ENCODE measurements around the gene SAV1. TPM values are rescaled to one million over a fixed set of nuclear protein-coding genes. Genes with fewer than 3 reads are reported as not detected.
"Not testable (repeated sequence)": the region's sequence is repeated elsewhere in the genome, so short reads cannot be mapped to it uniquely, and the experiment has no call there.

Gene SAV1
- total RNA-seq, 2 experiments from 2014 or later: 6.7 to 7.2 TPM

DNA sequence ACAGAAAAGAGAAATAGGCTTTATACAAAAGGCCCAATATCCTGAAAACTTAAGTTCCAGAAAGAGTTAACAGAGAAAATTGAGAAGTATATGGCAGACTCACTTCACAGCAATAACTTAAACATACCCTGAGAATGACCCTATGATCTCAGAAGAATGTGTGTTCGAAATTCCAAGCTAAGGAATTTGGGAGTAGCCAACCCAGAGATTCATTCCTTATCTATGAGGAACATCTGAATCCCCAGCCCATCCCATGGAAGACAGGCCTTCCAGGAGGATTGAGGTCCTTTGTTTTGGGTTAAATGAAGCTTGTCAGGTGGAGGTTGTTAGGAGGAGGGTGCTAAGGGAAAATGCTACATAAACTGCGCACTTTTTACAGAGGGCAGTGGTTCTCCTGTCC, 7.5 kb upstream of the SAV1 start:
- H3K4me1 Mint-ChIP-seq: peaks cover 5% of the 10 kb centered on the region
- H3K9me3 Mint-ChIP-seq: no peaks in the 10 kb centered on the region
- H3K4me3 Mint-ChIP-seq: no peak overlapping the region
- H3K36me3 Mint-ChIP-seq: no peaks in the 10 kb centered on the region
- no peak for ATAC-seq (ENCODE audit: low read depth)
- POLR2A ChIA-PET: no interaction called here
- DNase-seq: no peak
- H3K27me3 Mint-ChIP-seq: peaks cover 4% of the 10 kb centered on the region
- H3K27ac Mint-ChIP-seq: no peak overlapping the region

DNA sequence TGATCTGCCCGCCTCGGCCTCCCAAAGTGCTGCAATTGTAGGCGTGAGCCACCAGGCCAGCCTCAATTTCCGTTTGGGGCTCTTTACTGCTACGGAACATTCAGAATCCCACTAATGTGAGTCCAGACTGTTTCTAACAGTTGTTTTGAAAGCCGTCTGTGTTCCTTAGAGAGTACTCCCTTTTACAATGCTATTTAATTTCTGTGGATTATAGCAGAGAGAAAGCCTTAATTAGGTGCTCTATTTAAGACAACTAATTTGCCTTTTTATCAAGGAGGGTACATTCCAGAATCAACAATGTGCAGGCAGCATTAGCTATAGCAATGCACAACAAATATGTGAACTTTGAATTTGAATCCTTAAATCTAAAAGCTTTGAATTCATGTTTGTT, 2.8 kb upstream of the SAV1 start:
- no peak overlapping the region for H3K4me3 Mint-ChIP-seq
- POLR2A ChIA-PET: no interaction called here
- H3K36me3 Mint-ChIP-seq: no peaks in the 10 kb centered on the region

DNA sequence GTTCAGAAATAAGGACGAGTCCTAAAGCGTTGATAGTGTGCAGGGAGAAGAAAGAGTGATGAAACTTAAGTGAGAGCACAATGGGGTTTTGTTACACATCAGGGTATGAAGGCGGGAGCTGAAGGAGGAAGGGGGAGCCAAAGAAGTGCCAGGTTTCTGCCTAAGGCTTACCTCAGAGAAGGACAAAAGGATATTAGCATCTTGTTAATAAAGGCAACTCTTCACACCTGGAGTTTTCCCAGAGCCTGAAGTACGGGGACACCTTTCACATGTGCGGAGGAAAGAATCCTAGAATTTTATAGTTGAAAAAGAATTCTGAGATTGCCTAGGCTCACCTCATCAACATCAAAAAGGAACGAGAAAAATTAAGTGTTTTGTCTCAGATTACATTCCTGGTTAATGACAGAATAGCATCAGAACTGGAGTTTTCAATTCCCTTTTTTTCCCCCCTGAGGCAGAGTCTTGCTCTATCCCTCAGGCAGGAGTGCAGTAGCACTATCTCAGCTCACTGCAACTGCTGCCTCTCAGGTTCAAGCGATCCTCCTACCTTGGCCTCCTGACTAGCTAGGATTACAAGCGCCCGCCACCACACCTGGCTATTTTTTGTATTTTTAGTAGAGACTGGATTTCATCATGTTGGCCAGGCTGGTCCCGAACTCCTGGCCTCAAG, 2.2 kb upstream of the SAV1 start:
- peaks cover 11% of the 10 kb centered on the region for H3K4me1 Mint-ChIP-seq
- H3K9me3 Mint-ChIP-seq: no peaks in the 10 kb centered on the region
- POLR2A ChIA-PET: no interaction called here
- H3K36me3 Mint-ChIP-seq: no peaks in the 10 kb centered on the region
- no peak overlapping the region for H3K4me3 Mint-ChIP-seq
- peaks cover 4% of the 10 kb centered on the region for H3K27me3 Mint-ChIP-seq
- no peak for ATAC-seq (ENCODE audit: low read depth)
- DNase-seq: no peak
- no peak overlapping the region for H3K27ac Mint-ChIP-seq

More for the DNA sequence above, 2.8 kb upstream of the SAV1 start:
- Mint-ChIP-seq H3K27me3 (peaks cover 4% of the 10 kb centered on the region), H3K27ac (no peak overlapping the region), H3K4me1 (peaks cover 11% of the 10 kb centered on the region), H3K9me3 (no peaks in the 10 kb centered on the region)
- ATAC-seq (ENCODE audit: low read depth) (no peak), DNase-seq (no peak)

DNA sequence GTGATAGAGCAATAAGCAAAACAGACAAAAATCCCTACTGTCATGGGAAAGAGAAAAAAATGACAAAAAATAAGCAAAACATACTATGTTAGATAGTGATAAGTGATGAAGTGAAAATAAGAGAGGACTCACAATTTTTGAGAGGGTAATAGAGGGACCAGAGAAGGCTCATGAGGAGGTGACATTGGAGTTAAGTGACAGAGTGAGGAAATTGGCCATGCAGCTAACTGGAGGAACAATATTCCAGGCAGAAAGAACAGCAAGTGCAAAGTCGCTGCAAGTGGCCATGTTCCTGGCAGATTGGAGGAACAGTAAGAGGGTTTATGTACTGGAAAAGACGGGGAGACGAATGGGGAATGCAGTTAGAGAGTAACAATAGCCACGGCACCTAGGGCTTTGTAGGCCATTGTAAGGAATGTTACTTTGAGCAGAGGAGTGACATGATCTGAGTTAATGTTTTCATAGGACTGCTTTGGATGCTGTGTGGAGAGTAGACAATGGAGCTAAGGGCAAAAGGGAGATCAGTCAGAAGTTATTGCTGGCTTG, 1.4 kb upstream of the SAV1 start:
- H3K9me3 Mint-ChIP-seq: no peaks in the 10 kb centered on the region
- DNase-seq: no peak
- H3K36me3 Mint-ChIP-seq: peaks cover 1% of the 10 kb centered on the region
- POLR2A ChIA-PET: no interaction called here
- H3K4me1 Mint-ChIP-seq: peaks cover 11% of the 10 kb centered on the region
- ATAC-seq (ENCODE audit: low read depth): no peak
- no peak overlapping the region for H3K27ac Mint-ChIP-seq
- H3K27me3 Mint-ChIP-seq: peaks cover 4% of the 10 kb centered on the region
- no peak overlapping the region for H3K4me3 Mint-ChIP-seq

DNA sequence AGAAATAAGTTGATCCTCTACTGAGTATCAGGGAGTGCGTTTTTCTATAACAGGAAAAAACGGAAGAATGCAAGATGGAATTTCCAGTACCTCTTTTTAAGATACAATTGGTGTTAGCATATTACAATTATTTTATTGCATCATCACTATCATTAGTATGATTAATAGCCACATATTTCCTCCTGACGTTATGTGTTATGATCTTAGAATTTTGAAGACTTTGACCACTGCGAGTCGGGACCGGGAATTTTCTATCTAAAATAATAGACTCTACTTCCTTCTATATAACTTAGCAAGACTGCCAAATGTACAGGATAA, 679 bp upstream of the SAV1 start:
- ATAC-seq (ENCODE audit: low read depth): no peak
- no peak for DNase-seq
- POLR2A ChIA-PET: interaction anchor here (0.7 kb wide), 1 partner anchor 142 kb away, joined by 3 read pairs; no protein-coding TSS in a partner anchor
- H3K27ac Mint-ChIP-seq: no peak overlapping the region
- H3K4me3 Mint-ChIP-seq: no peak overlapping the region
- peaks cover 11% of the 10 kb centered on the region for H3K4me1 Mint-ChIP-seq
- H3K9me3 Mint-ChIP-seq: no peaks in the 10 kb centered on the region
- peaks cover 4% of the 10 kb centered on the region for H3K36me3 Mint-ChIP-seq
- peaks cover 4% of the 10 kb centered on the region for H3K27me3 Mint-ChIP-seq

DNA sequence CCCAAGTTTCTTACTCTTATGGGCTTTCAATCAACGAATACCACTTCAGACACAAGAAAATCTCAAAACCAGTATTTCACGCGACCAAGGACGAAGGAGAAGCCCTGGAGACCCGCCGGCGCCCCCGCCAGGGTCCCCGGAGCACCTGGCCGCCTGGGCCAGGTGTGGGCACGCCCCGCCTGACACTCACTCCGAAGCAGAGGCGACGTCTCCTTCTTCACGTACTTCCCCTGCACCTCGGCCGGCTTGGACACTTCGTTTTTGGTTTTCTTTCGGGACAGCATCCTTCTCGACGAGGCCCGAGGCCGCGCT, 466 bp downstream of the SAV1 start:
- Mint-ChIP-seq H3K4me1 (peaks cover 11% of the 10 kb centered on the region), H3K4me3 (no peak overlapping the region), H3K9me3 (no peaks in the 10 kb centered on the region), H3K27ac (peak overlapping the region; percentile 57), H3K27me3 (peaks cover 4% of the 10 kb centered on the region), H3K36me3 (peaks cover 6% of the 10 kb centered on the region)
- POLR2A ChIA-PET: no interaction called here
- ATAC-seq (ENCODE audit: low read depth) (peak; percentile 48), DNase-seq (no peak)

DNA sequence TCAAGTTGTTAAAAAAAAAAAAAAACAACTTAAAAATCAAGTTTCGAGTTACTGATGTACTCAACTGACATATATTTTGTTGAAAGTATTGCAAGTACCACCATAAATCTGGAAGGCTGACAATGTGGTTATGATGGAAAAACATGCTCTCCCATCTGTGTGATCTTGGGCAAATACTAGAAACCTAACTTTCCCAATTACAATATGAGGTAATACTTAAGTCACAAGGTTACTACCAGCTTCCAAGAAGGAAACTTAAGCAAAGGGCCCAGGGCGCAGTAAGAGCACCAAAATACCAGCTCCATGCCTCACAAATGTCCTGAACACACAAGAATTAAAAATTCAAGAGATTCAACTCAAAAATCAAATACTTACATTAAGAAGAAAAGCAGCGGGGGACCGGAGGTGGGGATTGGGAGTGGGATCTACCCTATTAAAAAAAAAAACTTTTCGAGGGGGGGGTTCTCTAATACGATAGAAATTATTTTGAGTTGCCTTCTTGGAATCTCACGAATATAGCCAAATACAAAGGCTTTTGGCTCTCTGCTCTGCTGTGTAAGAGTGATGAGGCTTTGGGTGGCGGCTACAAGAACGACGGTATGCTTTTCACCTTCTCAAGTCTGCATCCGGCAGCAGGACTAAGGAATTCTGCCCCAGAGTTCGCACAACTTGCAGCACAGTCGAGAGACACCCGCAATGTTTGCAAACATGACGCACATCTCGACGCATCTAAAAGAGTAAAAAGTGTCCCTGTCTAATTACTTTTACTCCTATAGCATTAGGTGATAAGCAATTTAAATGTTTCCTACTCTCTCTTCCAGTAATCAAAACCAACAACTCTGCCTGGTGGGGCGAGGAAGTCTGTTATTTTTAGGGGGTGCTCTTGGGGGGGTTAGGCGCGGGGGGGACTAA, 1.1 kb downstream of the SAV1 start:
- Mint-ChIP-seq H3K27me3 (peaks cover 4% of the 10 kb centered on the region), H3K4me3 (no peak overlapping the region), H3K4me1 (peaks cover 11% of the 10 kb centered on the region), H3K9me3 (no peaks in the 10 kb centered on the region), H3K27ac (peak overlapping the region; percentile 57), H3K36me3 (peaks cover 6% of the 10 kb centered on the region)
- DNase-seq (no peak), ATAC-seq (ENCODE audit: low read depth) (peak; percentile 10)
- POLR2A ChIA-PET: no interaction called here

DNA sequence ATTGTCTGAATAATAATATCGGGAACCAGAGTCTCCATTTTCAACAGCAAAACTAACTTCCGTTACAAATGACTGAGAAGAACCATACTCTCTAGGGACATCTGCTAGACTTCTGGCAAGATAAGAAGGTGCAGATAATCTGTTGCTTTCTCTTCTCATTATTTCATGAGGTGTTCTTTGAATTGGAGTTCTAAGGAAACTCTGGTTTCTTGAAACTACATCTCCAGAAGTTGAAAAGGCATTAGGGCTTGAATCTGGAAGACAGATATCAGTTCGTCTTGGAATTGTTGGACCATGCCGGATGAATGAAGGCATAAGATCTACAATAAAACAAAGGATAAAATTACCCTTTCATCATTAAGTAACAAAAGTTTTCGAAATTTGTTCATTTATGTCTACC, 2.8 kb downstream of the SAV1 start:
- ATAC-seq (ENCODE audit: low read depth); H3K27ac Mint-ChIP-seq: not testable (repeated sequence)
- peaks cover 11% of the 10 kb centered on the region for H3K4me1 Mint-ChIP-seq

DNA sequence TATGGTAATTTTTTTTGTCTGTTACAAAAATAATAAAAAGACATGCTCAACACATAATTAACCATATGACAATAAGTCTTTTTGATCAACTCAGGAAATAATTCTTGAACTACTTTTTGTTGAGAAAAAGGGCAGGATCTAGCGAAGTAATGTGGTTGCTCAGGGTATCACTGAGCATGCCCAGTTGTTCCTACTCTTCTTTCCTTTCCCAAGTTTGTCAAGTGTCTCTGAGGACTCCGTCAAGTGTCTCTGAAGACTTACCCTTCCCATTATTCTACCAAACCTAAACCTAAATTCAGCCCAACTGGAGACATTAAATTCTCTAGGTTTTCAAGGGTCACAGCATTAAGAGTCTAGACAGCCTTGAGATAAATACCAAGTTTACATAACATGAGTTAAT, 3.5 kb downstream of the SAV1 start:
- POLR2A ChIA-PET; H3K36me3 Mint-ChIP-seq; H3K27me3 Mint-ChIP-seq; H3K27ac Mint-ChIP-seq; ATAC-seq (ENCODE audit: low read depth); DNase-seq; H3K9me3 Mint-ChIP-seq; H3K4me3 Mint-ChIP-seq: not testable (repeated sequence)
- H3K4me1 Mint-ChIP-seq: peaks cover 11% of the 10 kb centered on the region

More for the DNA sequence above, 2.8 kb downstream of the SAV1 start:
- H3K9me3 Mint-ChIP-seq, POLR2A ChIA-PET, DNase-seq, H3K4me3 Mint-ChIP-seq, H3K36me3 Mint-ChIP-seq, H3K27me3 Mint-ChIP-seq: not testable (repeated sequence)

DNA sequence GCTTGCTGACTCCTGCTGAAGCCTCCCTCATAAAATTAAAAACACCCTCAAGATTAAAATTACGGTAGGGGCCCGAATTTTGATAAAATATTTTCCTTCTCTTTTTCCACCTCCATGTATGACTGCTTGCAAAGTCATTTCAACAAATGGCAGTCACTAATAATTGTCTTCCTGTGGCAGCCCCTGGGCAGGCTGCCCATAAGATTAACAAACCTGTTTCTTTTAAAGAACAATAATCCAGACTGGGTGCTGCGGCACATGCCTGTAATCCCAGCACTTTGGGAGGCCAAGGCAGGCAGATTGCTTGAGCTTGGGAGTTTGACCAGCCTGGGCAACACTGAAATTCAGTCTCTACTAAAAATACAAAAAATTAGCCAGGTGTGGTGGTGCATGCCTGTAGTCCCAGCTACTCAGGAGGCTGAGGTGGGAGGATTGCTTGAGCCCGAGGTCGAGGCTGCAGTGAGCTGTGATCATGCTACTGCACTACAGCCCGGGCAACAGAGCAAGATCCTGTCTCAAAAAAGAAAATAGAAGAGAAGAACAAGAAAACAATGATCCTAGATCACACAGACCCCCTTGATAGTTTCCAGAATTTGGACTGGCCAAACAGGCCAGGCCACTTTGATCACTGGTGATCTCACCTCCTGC, 8.7 kb downstream of the SAV1 start:
- no peak for ATAC-seq (ENCODE audit: low read depth)
- no peak overlapping the region for H3K27ac Mint-ChIP-seq
- POLR2A ChIA-PET: no interaction called here

DNA sequence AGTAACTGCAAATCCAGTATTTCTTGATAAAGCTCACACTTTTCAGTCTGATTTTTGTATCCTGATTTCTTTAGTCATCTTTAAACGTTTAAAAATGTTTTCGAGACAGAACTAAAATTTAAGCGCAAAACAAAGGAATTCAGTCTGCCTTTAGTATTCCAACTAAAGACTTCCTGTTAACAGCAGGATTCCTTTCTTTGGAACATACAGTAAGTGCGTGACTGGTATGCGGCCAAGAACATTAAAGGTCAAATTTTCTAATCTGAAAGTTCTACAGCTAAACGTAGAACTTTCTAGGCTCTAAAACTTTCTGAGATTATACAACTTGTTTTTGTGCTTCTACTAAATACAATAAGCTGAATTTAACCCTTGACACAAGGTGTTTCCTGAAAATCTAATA, 9.9 kb downstream of the SAV1 start:
- H3K36me3 Mint-ChIP-seq: peaks cover 5% of the 10 kb centered on the region
- no peaks in the 10 kb centered on the region for H3K27me3 Mint-ChIP-seq
- no peak for DNase-seq
- no peak overlapping the region for H3K4me3 Mint-ChIP-seq
- no peaks in the 10 kb centered on the region for H3K4me1 Mint-ChIP-seq
- no peaks in the 10 kb centered on the region for H3K9me3 Mint-ChIP-seq
- no peak for ATAC-seq (ENCODE audit: low read depth)
- POLR2A ChIA-PET: no interaction called here
- no peak overlapping the region for H3K27ac Mint-ChIP-seq

More for the DNA sequence above, 8.7 kb downstream of the SAV1 start:
- H3K4me3 Mint-ChIP-seq: no peak overlapping the region
- H3K36me3 Mint-ChIP-seq: peaks cover 8% of the 10 kb centered on the region
- no peaks in the 10 kb centered on the region for H3K9me3 Mint-ChIP-seq
- no peak for DNase-seq
- no peaks in the 10 kb centered on the region for H3K27me3 Mint-ChIP-seq
- H3K4me1 Mint-ChIP-seq: no peaks in the 10 kb centered on the region

DNA sequence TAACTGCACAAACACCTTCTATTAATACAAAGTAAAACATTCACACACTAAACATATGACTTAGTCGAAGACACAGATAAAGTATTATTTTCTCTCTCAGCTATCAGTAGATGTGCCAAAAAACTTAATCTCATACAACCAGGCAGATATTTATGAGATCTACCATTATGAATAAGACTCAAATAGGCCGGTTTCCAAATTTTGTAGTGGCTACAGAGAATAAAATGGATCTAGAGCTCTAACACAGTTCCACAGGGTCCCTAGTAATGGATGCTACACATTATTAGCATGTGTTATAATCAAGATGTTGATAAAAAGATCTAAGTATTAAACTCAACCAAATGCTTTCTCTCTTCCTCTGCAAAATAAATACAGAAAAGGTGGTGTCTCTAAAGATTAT, 10.4 kb downstream of the SAV1 start:
- no peaks in the 10 kb centered on the region for H3K9me3 Mint-ChIP-seq
- DNase-seq (no peak), ATAC-seq (ENCODE audit: low read depth) (no peak)
- H3K27me3 Mint-ChIP-seq: no peaks in the 10 kb centered on the region
- no peak overlapping the region for H3K27ac Mint-ChIP-seq
- POLR2A ChIA-PET: no interaction called here
- H3K4me3 Mint-ChIP-seq: no peak overlapping the region
- H3K36me3 Mint-ChIP-seq: peaks cover 3% of the 10 kb centered on the region
- no peaks in the 10 kb centered on the region for H3K4me1 Mint-ChIP-seq

DNA sequence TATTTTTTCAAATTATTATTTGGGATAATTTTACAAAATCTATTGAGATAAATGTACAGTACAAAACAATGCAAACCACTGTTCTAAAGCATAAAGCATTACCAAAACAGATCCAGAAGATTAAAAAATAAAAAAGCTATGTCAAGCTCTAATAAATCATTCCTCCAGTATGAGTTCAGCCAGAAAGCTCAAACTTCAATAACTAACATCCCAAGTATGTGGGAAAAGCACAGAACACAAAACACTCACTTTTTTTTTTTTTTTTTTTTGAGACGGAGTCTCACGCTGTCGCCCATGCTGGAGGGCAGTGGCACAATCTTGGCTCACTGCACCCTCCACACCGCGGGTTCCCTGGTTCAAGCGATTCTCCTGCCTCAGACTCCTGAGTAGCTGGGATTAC, 11.3 kb downstream of the SAV1 start:
- POLR2A ChIA-PET: interaction anchor here (0.7 kb wide), 1 partner anchor 213 kb away, joined by 4 read pairs; no protein-coding TSS in a partner anchor
- Mint-ChIP-seq H3K4me1 (no peaks in the 10 kb centered on the region), H3K9me3 (no peaks in the 10 kb centered on the region), H3K27ac (no peak overlapping the region), H3K27me3 (no peaks in the 10 kb centered on the region), H3K36me3 (peaks cover 5% of the 10 kb centered on the region), H3K4me3 (no peak overlapping the region)
- DNase-seq (no peak), ATAC-seq (ENCODE audit: low read depth) (no peak)

Measured in activated naive CD8-positive, alpha-beta T cell treated with anti-CD3 and anti-CD28 coated beads, Interleukin-2, amount 10 ng/mL, durations not matched to agents 7 days and 5 days (primary cell).